Sigmoid colon (tissue), 4 donors: ENCODE data around the gene USP32.

Experiments used
- EP300 ChIP-seq, 4 donors: sonication (generic); formaldehyde crosslinking; IDR thresholded peaks; one replicate each; pipeline ENCODE4 v1.6.1; 2017; ENCODE audit warnings: antibody characterized with exemption in 4 of 4
- POLR2A ChIP-seq, 2 donors: fragments of 450-650 bp; IDR thresholded peaks; one replicate each; pipeline ENCODE4 v1.6.1; 2016; ENCODE audit warnings: antibody characterized with exemption in 2 of 2, mild to moderate bottlenecking in 2 of 2, moderate library complexity in 2 of 2
- POLR2AphosphoS5 ChIP-seq, 4 donors: sonication (generic); formaldehyde crosslinking; IDR thresholded peaks; one replicate each; pipeline ENCODE4 v1.6.1; 2017; ENCODE audit warnings: antibody characterized with exemption in 4 of 4
- TF ChIP-seq, protein P1 (sequence below), 4 experiments: fragments of 450-650 bp in 3 of 4; fragments of 200-600 bp in 1 of 4; IDR thresholded peaks; one replicate each; pipeline ENCODE4 v1.5.1; 2016 to 2019; ENCODE audit warnings: antibody characterized with exemption in 4 of 4, mild to moderate bottlenecking in 3 of 4, moderate library complexity in 2 of 4

DNA sequence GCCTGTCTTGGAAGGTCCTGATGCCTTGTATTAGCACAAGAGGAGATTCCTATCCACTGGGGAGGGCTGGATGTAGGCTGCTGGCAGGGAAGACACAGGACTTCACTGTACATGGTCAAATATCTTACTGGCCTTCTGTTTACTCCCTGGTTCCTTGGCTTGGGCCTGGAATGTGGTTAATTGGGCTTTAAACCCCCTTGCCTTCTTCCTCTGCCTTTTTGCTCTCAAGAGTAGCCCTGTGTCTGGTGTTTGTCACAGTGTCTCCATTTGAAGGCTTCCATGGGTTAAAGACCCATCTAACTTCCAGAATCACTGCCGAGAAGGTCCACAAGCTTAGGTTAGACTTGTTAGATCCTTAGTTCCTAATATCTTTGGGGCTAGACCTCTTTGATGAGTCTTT is 23.2 kb upstream of the USP32 start:
- TF ChIP-seq, protein P1, sequence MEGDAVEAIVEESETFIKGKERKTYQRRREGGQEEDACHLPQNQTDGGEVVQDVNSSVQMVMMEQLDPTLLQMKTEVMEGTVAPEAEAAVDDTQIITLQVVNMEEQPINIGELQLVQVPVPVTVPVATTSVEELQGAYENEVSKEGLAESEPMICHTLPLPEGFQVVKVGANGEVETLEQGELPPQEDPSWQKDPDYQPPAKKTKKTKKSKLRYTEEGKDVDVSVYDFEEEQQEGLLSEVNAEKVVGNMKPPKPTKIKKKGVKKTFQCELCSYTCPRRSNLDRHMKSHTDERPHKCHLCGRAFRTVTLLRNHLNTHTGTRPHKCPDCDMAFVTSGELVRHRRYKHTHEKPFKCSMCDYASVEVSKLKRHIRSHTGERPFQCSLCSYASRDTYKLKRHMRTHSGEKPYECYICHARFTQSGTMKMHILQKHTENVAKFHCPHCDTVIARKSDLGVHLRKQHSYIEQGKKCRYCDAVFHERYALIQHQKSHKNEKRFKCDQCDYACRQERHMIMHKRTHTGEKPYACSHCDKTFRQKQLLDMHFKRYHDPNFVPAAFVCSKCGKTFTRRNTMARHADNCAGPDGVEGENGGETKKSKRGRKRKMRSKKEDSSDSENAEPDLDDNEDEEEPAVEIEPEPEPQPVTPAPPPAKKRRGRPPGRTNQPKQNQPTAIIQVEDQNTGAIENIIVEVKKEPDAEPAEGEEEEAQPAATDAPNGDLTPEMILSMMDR (IDR thresholded peaks at IDR 0.05): no peak
- TF ChIP-seq POLR2AphosphoS5 (IDR thresholded peaks at IDR 0.05): no peak
- TF ChIP-seq POLR2A (IDR thresholded peaks at IDR 0.05): no peak
- no peak for TF ChIP-seq EP300 (IDR thresholded peaks at IDR 0.05)
